GM12892 (cell line): ENCODE data around the gene PRKN.
"Not testable (repeated sequence)": the region's sequence is repeated elsewhere in the genome, so short reads cannot be mapped to it uniquely, and the experiment has no call there.

Experiments
- DNase-seq: peaks from one replicate; pipeline ENCODE4 v3.0.0; 2011; ENCODE audit not compliant: insufficient read length
- FAIRE-seq: peaks from 2 replicates; lab custom pipeline; 2011; peaks lifted over from hg19 to GRCh38; lab: Jason Lieb, UNC
- POLR2A ChIP-seq: IDR thresholded peaks from 2 replicates; pipeline ENCODE4 v1.6.1; 2011; ENCODE audit warnings: low read depth, low read length, control low read depth
- POLR2AphosphoS5 ChIP-seq: IDR thresholded peaks from 2 replicates; pipeline ENCODE4 v1.6.1; 2011; ENCODE audit warnings: low read depth, low read length, control low read depth
- TAF1 ChIP-seq: IDR thresholded peaks from 2 replicates; pipeline ENCODE4 v1.6.1; 2011; ENCODE audit warnings: low read depth, mild to moderate bottlenecking, control low read depth, low read length, borderline replicate concordance

Gene PRKN

DNA sequence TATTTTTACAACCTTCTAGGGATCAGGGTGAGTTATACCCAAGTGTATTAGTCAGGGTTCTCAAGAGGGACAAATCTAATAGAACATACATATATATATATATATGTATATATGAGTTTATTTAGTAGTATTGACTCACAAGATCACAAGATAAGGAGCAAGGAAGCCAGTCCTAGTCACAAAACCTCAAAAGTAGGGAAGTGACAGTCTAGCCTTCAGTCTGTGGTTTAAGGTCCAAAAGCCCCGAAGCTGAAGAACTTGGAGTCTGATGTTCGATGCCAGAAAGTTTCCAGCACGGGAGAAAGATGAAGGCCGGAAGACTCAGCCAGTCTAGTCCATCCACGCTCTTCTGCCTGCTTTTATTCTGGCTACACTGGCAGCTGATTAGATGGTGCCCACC, 821.0 kb downstream of the PRKN start:
- FAIRE-seq (no peak), DNase-seq (no peak)
- TF ChIP-seq TAF1 (no peak), POLR2AphosphoS5 (no peak), POLR2A (no peak)

DNA sequence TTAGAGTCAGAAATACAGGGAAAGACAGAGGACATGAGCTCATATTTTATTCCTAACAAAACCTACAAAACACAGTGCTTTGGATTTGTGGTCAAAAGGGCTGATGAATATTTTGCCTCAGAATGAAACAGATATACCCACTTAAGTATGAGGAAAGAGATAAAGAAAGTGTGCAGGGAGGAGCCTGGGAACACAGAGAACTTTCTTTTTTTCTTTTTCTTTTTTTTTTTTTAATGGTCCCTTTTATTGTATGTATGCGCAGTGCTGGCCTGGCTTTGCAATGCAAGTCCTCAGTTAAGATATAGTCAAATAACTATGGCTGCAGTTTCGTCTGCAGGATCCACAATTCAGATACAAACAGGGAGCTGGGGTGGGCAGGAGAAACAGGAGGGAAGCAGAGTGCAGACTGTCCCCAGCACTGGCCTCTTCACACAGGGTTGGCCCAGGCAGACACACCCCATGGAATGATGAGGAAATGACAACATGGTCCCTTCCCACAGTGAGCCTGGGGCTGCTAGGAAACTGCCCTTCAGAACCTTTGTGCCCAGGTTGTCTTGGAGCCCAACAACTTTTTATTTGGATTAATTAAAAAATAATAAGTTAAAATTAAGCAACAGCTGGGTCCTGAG, 823.9 kb downstream of the PRKN start:
- FAIRE-seq (no peak), DNase-seq (no peak)
- TF ChIP-seq POLR2A (no peak), POLR2AphosphoS5 (no peak), TAF1 (no peak)

DNA sequence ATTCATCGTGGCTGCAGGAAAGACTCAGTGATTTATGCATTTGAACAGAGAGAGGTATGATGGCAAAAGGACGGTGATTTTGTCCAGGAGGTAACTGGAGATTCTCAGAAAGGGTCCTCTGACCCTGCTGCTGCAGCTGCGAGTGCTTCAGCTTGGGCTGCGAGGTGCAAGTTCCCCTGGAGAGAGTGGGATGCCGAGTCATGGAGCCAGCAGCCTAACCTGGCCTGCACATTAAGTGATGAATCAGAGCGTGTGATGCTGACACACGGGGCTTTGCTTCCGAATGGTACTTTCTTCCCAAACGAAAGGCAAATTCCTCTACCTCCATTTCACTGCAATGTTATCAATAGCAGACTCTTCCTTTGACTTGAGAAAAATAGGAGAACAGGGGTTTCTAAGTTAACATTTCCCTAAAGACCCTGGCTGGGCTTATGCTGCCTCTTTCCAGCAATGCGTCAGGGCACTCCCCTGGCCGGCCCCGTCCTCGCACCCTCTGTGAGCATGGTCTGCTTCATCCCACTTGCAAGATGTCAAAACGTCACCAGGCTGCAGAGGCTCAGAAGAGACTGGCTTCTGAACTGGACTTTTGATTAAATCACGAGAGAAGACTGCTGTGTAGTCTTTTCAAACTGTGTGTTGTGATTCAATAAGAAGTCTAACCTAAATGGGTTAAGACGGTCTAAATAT, 825.7 kb downstream of the PRKN start:
- no peak for DNase-seq
- TF ChIP-seq POLR2A (no peak), TAF1 (no peak), POLR2AphosphoS5 (no peak)
- no peak for FAIRE-seq

- FAIRE-seq = no peak
- no peak for DNase-seq
These were observed 833.1 kb downstream of the PRKN start for GRCh38 chr6:161894436-161894835.

GRCh38 chr6:161891542-161891941, 836.0 kb downstream of the PRKN start:
- FAIRE-seq (no peak), DNase-seq (no peak)
- no peak for TF ChIP-seq POLR2AphosphoS5
- no peak for TF ChIP-seq POLR2A
- TF ChIP-seq TAF1 = no peak

More at GRCh38 chr6:161894436-161894835, 833.1 kb downstream of the PRKN start:
- TF ChIP-seq POLR2AphosphoS5 = no peak
- no peak for TF ChIP-seq POLR2A
- TF ChIP-seq TAF1 = no peak

- FAIRE-seq (no peak), DNase-seq (no peak)
- TF ChIP-seq POLR2AphosphoS5 = no peak
- TF ChIP-seq POLR2A = no peak
- TF ChIP-seq TAF1 = no peak
These were observed 836.7 kb downstream of the PRKN start for GRCh38 chr6:161890832-161891297.

DNA sequence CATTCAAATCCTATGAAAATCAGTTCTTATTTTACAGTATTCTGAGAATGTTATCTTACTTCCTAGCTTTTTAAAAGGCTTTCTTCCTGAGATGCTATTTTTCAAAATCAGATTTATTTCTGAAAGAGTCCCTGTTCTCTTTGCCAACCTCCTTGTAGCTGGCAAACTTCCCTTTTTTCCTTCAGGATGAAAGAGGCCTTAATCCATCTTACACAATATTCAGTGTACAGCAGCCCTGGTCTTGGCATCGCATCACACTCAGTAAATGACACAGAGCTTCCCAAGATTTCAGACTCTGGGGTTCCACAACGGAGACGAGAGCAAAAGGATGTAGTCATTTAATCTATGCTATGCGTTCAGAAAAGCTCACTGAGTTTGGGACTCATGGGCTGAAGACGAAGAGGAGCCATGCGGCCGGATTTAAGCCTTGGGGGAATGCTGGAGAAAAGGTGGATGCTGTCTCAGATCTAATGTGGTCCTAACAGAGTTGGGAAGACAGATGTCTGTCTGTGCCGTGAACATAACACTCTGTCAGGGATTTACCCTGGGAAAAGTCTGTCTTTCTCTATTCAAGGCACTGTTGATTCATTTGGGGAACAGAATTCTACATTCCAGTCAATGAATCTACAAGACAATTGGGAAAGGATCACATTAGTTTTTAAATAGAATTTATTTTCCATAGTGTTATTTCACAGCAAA, 837.3 kb downstream of the PRKN start:
- DNase-seq = no peak
- no peak for TF ChIP-seq TAF1
- TF ChIP-seq POLR2AphosphoS5 = no peak
- no peak for TF ChIP-seq POLR2A
- FAIRE-seq = no peak

- no peak for DNase-seq
- no peak for FAIRE-seq
- TF ChIP-seq POLR2AphosphoS5 (no peak), POLR2A (no peak), TAF1 (no peak)
These were observed 838.2 kb downstream of the PRKN start for GRCh38 chr6:161889324-161889723.

DNA sequence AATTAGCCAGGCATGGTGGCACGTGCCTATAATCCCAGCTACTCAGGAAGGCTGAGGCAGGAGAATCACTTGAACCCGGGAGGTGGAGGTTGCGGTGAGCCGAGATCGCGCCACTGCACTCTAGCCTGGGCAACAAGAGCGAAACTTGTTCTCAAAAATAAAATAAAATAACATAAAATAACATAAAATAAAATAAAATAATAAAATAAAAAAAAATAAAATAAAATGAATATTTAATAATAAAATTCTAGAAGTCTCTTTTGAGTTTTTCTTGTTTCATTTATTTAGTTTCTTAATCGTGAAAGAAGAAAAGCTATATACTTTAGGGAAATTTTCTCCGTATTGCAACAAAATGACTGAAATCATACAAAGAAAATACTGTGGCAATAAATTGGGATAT, 841.0 kb downstream of the PRKN start:
- FAIRE-seq, DNase-seq: not testable (repeated sequence)

- DNase-seq = no peak
- no peak for TF ChIP-seq TAF1
- TF ChIP-seq POLR2A = no peak
- TF ChIP-seq POLR2AphosphoS5 = no peak
- FAIRE-seq = no peak
These were observed 842.8 kb downstream of the PRKN start for GRCh38 chr6:161884782-161885181.

- FAIRE-seq = no peak
These were observed 845.3 kb downstream of the PRKN start for GRCh38 chr6:161882196-161882765.

DNA sequence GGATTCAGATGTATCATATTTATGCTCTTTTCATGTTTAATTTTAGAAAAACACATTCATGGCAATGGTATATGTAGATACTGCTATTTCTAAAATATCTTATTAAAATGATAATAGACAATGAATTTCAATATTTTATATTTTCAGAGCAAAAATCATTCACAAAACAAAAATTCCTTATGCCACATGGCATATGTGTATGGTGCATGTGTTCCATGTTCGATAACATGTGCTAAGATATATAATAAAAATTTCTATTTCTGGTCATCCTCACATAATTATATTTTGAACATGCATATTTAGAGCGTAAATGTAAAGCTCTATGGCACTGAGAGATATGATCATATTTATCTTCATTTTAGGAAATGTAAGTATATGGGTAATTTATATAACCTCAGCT, 847.5 kb downstream of the PRKN start:
- no peak for FAIRE-seq
- DNase-seq = no peak
- TF ChIP-seq POLR2AphosphoS5 (no peak), TAF1 (no peak), POLR2A (no peak)

More at GRCh38 chr6:161882196-161882765, 845.3 kb downstream of the PRKN start:
- DNase-seq = no peak
- TF ChIP-seq POLR2AphosphoS5 (no peak), POLR2A (no peak), TAF1 (no peak)

DNA sequence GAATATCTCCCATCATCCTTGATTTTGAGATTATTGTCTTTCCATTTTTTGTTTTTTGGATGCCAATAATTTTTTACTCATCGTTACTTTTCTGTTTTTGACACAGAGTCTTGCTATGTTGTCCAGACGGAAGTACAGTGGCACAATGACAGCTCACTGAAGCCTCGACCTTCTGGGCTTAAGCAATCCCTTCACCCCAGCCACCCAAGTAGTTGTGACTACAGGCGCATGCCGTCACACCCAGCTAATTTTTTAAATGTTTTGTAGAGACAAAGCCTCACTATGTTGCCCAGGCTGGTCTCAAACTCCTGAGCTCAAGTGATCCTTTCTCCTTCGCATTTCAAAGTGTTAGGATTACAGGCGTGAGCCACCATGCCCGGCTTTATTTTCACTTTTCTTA, 851.3 kb downstream of the PRKN start:
- TF ChIP-seq POLR2A (no peak), POLR2AphosphoS5 (no peak), TAF1 (no peak)
- no peak for DNase-seq
- no peak for FAIRE-seq
